Bronchial epithelial cell (primary cell): ENCODE data around the gene NR2F1-AS1. TPM values are rescaled to one million over a fixed set of nuclear protein-coding genes. Genes with fewer than 3 reads are reported as not detected.

Experiments
- DNase-seq: peaks from one replicate; pipeline ENCODE4 v3.0.0-alpha.2; 2010; ENCODE audit warnings: low read depth
- FAIRE-seq: peaks from 2 replicates; lab custom pipeline; 2011; peaks lifted over from hg19 to GRCh38; lab: Jason Lieb, UNC
- H3K27me3 ChIP-seq: 2 replicates; pipeline ENCODE4 v1.5.1; 2011; ENCODE audit warnings: low read length; ENCODE audit not compliant: control insufficient read depth, insufficient read depth
- H3K36me3 ChIP-seq: 2 replicates; pipeline ENCODE4 v1.5.1; 2011; ENCODE audit warnings: low read length; ENCODE audit not compliant: control insufficient read depth, insufficient read depth
- H3K4me3 ChIP-seq: 2 replicates; pipeline ENCODE4 v1.5.1; 2011; ENCODE audit warnings: mild to moderate bottlenecking, low read depth, low read length, control low read depth
- total RNA-seq: library from RNA; depleted of rRNA; stranded (reverse); fragments of >200 nt; gene quantifications from 2 replicates; pipeline ENCODE4 v1.2.1, GENCODE V29; 2014
- TF ChIP-seq, protein P1 (sequence below): IDR thresholded peaks from 2 replicates; pipeline ENCODE4 v1.5.1; 2011; ENCODE audit warnings: mild to moderate bottlenecking, moderate library complexity, low read length, control low read depth, inconsistent platforms; ENCODE audit not compliant: insufficient read depth, severe bottlenecking

The NR2F1-AS1 gene
- 0.26 and 1.1 TPM in 2 replicates for total RNA-seq

DNA sequence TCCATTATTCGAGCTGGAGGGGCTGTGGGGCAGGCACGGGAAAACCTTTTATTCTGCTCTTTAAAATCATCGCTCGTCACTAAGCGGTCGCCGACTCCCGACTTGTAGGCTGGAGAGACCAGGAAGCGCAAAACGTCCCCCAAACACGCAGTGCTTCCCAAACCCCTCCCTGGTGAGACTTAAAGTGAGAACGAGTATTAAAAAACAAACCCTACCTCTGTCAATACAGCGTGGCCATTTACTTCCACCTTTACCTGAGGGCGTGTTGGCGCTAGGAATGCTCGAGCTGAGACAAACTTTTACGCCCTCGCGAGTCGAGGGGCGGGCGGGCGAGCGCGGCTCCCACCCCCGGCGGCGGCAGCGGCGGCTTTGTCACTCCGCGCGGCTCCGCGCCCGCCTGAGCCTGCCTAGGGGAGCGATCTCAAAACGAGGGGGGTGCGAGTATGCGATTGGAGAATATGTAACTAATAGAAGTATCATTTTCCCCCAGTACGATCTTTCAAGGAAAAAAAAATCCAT lies at the start of gene NR2F1-AS1:
TSS of gene NR2F1-AS1 (minus strand) at position 293 of the 519 bp plus-strand sequence.
- Histone ChIP-seq H3K4me3 (peak within 1 kb of the TSS; percentile 42), H3K27me3 (peaks cover 8% of the 10 kb centered on the region), H3K36me3 (no peaks in the 10 kb centered on the region)
- TF ChIP-seq, protein P1, sequence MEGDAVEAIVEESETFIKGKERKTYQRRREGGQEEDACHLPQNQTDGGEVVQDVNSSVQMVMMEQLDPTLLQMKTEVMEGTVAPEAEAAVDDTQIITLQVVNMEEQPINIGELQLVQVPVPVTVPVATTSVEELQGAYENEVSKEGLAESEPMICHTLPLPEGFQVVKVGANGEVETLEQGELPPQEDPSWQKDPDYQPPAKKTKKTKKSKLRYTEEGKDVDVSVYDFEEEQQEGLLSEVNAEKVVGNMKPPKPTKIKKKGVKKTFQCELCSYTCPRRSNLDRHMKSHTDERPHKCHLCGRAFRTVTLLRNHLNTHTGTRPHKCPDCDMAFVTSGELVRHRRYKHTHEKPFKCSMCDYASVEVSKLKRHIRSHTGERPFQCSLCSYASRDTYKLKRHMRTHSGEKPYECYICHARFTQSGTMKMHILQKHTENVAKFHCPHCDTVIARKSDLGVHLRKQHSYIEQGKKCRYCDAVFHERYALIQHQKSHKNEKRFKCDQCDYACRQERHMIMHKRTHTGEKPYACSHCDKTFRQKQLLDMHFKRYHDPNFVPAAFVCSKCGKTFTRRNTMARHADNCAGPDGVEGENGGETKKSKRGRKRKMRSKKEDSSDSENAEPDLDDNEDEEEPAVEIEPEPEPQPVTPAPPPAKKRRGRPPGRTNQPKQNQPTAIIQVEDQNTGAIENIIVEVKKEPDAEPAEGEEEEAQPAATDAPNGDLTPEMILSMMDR: no peak
- DNase-seq (no peak), FAIRE-seq (no peak)

DNA sequence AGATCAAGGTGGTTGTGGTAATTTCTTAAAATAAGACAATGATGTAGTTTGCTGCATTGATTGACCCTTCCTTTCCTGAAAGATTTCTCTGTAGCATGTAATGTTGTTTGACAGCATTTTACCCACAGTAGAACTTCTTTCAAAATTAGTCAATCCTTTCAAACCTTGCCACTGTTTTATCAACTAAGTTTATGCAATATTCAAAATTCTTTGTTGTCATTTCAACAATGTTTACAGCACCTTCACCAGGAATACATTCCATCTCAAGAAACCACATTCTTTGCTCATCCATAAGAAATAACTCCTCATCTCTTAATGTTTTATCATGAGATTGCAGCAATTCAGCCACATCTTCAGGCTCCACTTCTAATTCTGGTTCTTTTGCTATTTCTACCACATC lies 45.8 kb upstream of the NR2F1-AS1 start:
- FAIRE-seq (no peak), DNase-seq (no peak)
- Histone ChIP-seq H3K36me3 (no peaks in the 10 kb centered on the region), H3K4me3 (no peak overlapping the region), H3K27me3 (no peaks in the 10 kb centered on the region)
- TF ChIP-seq, protein P1: no peak

DNA sequence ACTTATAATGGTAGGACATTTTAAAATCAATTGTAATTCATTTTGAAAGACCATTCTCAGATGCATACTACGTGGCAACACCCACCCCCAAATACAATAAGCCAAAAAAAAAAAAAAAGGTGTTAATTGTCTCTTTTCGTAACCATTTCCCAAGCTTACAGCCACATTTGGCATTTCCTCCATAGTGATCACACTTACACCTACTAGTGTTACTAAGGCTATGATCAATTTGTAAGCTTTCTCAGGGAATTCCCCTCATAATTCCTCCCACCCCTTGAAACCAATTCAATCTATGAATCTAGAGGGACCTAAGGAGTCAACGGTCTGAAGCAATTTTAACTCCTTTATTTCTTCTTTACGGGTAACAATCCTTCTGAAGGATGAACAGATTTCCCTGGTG lies 42.1 kb upstream of the NR2F1-AS1 start:
- FAIRE-seq (no peak), DNase-seq (no peak)
- TF ChIP-seq, protein P1: no peak
- Histone ChIP-seq H3K36me3 (no peaks in the 10 kb centered on the region), H3K27me3 (no peaks in the 10 kb centered on the region), H3K4me3 (no peak overlapping the region)

DNA sequence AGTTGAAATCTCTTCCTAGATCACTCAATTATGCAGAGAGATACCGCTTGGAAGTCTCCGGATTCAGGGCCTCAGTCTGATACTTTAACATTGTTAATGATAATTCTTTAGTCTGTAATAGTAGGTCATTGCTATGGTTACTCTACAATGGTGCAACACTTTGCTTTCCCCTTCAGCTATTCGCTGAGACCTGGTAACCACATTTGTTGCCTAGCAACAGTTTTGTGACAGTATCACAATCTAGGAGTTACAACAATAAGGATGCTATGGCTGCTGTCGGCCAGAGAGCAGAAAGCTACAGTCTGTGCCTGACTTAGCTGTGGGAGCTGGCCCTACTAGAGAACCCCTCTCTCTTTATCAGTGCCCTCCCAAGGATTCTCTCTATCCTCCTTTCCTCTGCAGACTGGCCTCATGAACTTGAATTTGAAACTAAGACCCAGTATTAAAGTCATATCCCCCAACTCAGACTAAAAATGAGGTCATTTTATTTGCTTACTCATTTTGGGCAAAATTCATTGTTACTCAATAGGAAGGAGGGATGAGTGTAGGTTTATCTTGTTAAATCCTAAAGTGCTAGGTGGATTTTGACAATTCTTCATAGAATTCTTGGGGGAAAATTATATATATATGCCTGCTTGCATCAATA lies 41.3 kb upstream of the NR2F1-AS1 start:
- H3K27me3 ChIP-seq: no peaks in the 10 kb centered on the region
- TF ChIP-seq, protein P1: no peak
- no peak for FAIRE-seq
- no peaks in the 10 kb centered on the region for H3K36me3 ChIP-seq
- DNase-seq: peak; percentile 28
- H3K4me3 ChIP-seq: no peak overlapping the region

DNA sequence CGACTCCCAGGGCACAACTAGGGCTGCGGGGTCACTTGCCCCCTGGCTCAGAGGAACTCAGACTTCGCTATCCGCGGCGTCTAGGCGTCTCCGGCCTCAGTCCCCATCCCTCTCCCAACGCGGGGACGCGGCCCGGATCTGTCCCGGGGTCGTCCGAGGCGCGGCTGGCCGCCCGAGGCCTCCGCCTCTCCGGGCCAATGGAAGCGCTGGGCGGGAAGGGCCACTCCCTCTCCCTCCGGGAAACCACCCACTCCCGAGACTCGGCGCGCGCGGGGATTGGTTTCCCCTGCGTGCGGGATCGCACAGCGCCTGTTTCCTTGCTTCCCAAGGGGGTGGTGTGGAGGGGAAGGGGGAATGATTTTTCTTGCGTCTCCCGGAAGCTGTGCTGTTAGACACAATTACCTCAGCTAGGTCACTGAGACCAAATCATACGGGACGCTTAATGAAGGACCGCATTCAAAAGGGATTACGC lies 40.3 kb upstream of the NR2F1-AS1 start:
- TF ChIP-seq, protein P1: no peak
- FAIRE-seq (no peak), DNase-seq (no peak)
- H3K27me3 ChIP-seq: no peaks in the 10 kb centered on the region
- H3K36me3 ChIP-seq: no peaks in the 10 kb centered on the region
- H3K4me3 ChIP-seq: peak overlapping the region; percentile 49
